GM21515 (cell line): Measurements from ENCODE around the gene CDKN2B-AS1.

Experiments
- ATAC-seq: cut with Tn5 transposase; IDR thresholded peaks from one replicate; pipeline ENCODE4 v1.9.1; 2021; ENCODE audit not compliant: unreplicated experiment

The CDKN2B-AS1 gene

DNA sequence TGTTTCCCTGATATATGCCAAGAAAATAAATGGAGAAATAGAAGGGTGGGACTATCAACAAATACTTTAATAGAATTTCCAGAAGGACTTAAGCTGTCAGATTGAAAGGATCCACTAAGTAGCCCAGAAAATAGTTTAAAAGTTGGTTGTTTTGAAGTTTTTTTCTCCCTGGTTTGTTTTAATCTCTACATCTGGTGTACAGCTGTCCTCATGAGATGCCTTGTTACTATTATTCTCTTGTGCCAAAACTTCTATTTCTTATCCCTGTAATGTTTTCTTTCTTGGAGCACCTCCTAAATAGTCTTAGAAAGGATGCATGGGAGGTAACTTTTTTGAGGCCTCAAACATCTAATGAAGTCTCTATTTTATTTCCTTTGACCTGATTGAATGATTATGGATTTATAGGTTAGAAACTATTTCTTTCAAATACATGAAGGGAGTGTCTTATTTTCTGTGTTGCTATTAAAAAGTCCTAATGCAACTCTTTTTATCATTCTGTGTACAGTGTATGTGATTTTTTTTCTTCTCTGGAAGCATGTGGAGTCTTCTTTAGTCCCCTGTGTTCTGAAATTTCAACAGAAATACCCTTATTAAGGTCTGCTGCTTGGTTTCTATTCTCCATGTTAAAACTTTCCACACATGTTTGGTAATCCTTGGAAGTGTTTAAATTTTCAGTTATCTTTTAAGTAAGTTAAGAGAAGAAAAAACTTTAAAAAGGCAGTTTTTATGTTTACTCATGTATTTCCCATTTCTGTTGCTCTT lies 154.5 kb downstream of the CDKN2B-AS1 start:
- no peak for ATAC-seq

DNA sequence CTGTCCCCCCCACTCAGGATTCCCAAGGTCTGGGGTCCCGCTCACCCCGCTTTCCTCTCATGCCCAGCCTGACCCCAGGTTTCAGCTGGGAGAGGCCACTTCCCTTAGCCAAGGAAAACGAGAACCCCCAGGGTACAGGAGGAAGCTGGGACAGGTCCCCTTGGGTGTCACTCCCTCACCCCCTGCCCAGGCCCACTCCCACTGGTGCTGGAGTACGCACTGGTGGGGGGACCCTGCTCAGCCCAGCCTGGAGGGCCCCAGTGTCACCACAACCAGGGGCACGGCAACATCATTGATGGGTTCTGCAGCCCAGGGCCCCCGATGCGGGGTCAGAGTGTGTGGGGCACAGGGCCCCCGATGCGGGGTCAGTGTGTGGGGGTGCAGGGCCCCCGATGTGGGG lies 159.5 kb downstream of the CDKN2B-AS1 start:
- no peak for ATAC-seq

DNA sequence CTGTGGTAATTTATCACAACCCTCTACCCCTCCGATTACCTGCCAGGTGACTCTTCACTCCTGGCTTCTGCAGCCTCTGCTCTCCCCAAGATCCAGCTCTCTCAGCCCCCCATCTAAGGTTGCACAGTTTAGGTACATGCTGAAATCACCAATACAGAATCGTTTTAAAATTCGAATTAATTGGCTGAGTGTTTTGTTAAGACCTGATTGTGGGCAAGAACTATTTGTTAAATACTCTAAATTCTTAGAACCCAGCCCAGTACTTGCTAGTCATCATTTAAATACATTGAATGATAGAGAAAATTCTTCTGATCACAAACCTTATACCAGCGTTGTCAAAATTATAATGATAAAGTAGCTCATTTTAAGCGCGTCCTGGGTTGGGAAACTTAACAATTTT lies 162.0 kb downstream of the CDKN2B-AS1 start:
- ATAC-seq = no peak

DNA sequence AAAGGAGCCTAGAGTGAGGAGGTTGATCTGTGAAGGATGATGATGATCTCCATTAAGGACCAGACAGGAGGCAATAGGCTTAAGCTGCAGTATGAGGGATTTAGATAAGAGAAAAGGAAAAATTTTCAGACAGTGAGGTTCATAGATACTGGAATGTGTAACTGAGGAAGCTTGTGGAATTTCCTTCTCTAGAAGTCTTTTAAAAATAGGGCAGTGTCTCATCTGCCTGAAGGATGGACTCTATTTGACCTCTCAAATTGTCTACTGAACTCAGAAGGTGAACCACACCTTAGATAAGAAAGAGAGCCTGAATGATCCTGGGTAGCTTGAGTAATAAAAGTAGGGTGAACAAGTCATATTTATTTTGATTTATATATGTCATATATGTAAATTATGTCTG lies 162.7 kb downstream of the CDKN2B-AS1 start:
- no peak for ATAC-seq

DNA sequence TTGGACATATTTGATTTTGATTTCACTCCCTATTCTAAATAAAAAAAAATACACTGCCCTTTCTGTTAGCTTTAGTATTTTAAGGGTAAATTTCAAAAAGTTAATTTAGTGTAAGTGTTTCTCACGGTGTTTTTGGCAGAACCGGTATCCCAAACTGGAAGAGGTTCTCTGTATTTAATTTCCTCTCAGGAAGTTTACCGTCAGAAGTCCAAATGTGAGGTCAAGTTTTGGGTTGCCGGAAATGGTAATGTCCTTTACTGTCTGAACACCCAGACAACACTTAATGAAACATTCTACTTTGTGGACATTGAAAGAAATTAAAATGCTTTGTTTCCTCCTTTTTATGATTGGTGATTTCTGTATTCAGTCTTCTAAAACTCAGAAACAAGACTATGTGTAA lies 163.2 kb downstream of the CDKN2B-AS1 start:
- ATAC-seq = no peak

DNA sequence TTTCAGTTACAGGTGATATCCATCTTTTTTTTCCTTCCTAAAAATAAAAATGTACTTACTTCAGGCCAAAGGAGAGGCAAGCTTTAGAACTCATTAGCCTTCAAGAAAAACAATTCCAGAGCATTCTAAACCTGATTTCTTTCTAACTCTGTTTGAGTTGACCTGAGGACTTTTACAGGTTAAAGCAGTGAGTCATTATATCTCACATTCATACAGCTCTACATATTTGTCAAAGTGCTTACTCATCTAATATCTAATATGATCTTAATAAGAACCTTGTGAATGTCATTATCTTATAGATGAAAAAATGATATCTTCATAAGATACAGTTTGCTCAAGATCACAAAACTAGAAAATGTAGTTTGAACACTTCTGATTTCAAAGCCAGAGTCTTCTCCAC lies 163.7 kb downstream of the CDKN2B-AS1 start:
- no peak for ATAC-seq

DNA sequence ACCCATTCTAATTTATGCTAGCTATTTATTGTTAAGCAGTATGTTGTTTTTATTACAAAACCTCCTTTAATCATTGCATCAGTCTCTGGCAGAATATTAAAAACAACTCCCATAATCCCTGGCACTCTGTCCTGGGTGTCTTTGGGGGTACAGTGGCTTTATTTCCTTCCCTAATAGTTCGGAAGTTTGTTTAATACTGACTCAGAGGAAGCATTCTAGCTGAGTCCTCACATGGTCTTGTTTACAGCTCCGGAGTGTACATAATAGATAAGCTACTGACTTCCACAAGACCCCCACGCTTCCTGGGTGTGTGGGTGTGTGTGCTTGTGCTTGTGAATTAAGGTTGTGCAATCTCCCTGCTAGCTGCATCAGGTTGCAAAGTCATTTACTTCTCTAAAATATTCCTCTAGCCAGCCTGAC lies 164.3 kb downstream of the CDKN2B-AS1 start:
- ATAC-seq = no peak

DNA sequence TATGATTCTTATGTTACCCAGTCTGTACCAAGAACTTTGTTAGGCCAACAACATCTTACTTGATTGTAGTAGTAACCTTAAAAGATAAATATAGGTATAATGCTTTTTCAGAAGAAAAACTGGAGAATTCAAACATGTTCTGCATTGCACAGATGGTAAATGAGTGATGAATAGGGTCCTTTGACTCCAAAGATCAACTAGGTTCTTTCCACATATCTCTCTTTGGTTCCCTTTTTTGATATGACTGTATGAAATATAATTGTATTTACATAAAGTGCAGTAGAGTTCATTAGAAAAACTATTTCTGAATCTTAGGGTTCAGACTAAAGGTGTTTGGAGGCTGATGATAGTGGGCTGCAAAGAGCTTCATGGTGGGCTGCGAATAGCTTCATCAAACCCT lies 165.0 kb downstream of the CDKN2B-AS1 start:
- ATAC-seq = no peak

DNA sequence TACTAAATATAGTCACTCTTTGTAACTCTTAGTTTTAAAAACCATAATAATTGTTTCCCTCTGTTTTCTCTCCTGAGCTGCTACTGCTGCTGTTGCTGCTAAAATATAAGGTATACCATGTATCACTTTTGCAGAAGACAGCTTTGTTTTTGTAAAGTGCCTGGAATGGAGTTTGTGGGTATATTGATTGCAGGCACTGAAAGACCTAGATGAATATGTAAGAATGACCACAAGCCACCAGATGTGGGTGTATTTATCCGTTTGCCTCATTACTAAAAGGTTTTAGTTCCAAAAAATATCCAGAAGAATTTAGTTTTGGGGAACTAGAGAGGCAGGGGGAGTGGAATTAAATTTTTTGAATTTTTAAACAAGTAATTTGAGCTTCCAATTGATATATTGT lies 165.6 kb downstream of the CDKN2B-AS1 start:
- no peak for ATAC-seq

DNA sequence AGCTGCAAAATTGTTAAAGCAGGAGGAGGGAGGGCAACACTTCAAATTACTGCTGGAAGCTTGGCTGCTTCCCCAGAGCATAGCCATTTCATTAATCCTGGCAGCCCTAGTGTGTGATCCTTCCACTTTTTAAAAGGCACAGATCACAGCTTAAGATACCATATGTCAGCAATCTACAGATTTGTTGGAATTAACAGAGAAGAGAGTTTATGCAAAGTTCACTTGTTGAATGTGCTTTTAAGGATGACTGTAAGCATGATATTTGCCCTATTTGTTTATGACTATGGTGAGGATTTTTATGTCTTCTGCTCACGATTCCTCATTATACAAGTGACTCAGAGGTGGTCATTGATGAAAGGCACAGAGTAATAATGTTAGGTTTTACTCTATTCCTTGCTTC lies 170.6 kb downstream of the CDKN2B-AS1 start:
- no peak for ATAC-seq

DNA sequence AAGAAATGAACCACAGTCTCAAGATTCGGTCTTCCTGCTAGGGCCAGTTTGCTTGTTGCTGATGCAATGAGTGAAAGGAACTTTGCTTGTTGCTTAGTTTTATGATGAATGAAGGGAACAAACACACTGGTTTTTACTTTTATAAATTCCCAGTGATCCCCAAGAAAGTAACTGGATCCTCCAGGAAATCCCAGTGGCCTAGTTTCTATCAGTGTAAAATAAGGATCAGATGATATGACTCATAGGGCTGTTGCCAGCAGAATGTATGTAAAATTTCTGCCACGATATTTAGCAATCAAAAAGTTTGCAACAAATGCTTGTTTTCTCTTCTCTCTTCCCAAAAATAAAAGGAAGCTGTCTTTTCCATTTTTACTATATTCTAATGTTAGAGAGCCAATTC lies 174.7 kb downstream of the CDKN2B-AS1 start:
- no peak for ATAC-seq

DNA sequence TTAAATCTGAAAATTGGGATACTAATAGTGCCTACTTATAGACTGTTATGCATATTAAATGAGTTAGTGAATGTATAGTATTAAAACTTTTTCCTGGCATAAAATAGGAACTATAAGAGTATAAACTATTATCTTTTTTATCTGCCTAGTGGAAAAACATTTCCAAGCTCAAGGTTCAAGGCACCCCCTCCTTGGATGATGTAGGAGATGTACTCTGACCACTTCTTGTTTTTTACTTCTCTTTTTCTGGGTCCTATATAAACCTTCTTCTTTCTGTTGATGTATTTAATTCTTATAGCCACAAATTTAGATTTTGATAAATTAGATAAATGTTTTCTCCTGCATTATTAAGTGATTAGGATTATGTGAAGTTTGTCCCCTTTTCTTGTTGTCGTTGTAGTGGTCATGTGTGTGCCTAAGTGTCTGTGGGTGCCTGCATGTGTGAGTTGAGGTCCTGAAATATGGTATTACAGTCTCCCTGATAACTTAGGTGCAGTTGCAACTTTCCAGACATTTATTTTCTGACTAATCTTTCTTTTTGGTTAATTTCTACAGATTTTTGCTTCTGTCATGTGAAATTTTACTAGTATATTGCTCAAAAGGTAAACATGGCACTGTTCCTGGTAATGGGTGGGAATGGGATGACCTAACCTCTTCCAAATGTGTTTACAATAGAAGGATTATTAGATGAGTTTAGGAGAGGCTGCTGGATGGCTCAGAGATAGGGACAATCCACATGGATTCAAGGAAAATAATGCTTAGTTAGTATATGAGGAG lies 175.3 kb downstream of the CDKN2B-AS1 start:
- no peak for ATAC-seq
